ENCODE measurements around the gene ZDHHC23. TPM values are rescaled to one million over a fixed set of nuclear protein-coding genes. Genes with fewer than 3 reads are reported as not detected.
A peak's percentile ranks its signal among the peaks of the same experiment; 100 is the strongest.

The ZDHHC23 gene
- total and polyA plus RNA-seq, 2 of the 13 experiments (the other 11 are each of a cell fraction or from before 2014, with no cell fraction given) = 1.6 to 8.8 TPM

GRCh38 chr3:113948015-113948917 lies 453 bp downstream of the ZDHHC23 start (continued):
- TF ChIP-seq BCLAF1 (IDR thresholded peaks at IDR 0.05) = no peak
- no peak for TF ChIP-seq ZBTB38 (CRISPR knock-in tag; IDR thresholded peaks at IDR 0.05)
- no peak for TF ChIP-seq MAX (IDR thresholded peaks at IDR 0.05)
- peak; percentile 28; the same call in 1 of the 2 replicates for TF ChIP-seq SALL1 (CRISPR knock-in tag; IDR thresholded peaks at IDR 0.05)
- no peak for TF ChIP-seq MAFK (conservative IDR thresholded peaks at IDR 0.05 in 1 of 2, IDR thresholded peaks at IDR 0.05 in 1 of 2; ENCODE audit: low read length in 2 of 2)
- no peak for TF ChIP-seq HNF4G (IDR thresholded peaks at IDR 0.05; ENCODE audit: borderline replicate concordance, low read depth, low read length)
- 0 out of 2 replicates have a peak, but pooled peaks have one; percentile 31 for TF ChIP-seq HNF4G (CRISPR knock-in tag; IDR thresholded peaks at IDR 0.05; ENCODE audit: borderline replicate concordance, low read depth)
- TF ChIP-seq CCDC6 (CRISPR knock-in tag; IDR thresholded peaks at IDR 0.05) = peak; percentile 66; the same call in 1 of the 2 replicates
- TF ChIP-seq NRL (CRISPR knock-in tag; IDR thresholded peaks at IDR 0.05; ENCODE audit: borderline replicate concordance) = 0 out of 2 replicates have a peak, but pooled peaks have one; percentile 42
- TF ChIP-seq ZNF343 (CRISPR knock-in tag; IDR thresholded peaks at IDR 0.05) = no peak
- TF ChIP-seq SAP130 (CRISPR knock-in tag; IDR thresholded peaks at IDR 0.05; ENCODE audit: low read depth) = peak; percentile 27; the same call in 1 of the 2 replicates
- no peak for TF ChIP-seq LCORL (IDR thresholded peaks at IDR 0.05)
- 0 out of 2 replicates have a peak, but pooled peaks have one; percentile 9 for TF ChIP-seq LCORL (CRISPR knock-in tag; IDR thresholded peaks at IDR 0.05)
- TF ChIP-seq HOXA3 (CRISPR knock-in tag; IDR thresholded peaks at IDR 0.05) = 0 out of 2 replicates have a peak, but pooled peaks have one; percentile 10
- TF ChIP-seq ZNF275 (CRISPR knock-in tag; IDR thresholded peaks at IDR 0.05; ENCODE audit: borderline replicate concordance) = 0 out of 2 replicates have a peak, but pooled peaks have one; percentile 62
- peak; percentile 23; the same call in 1 of the 2 replicates for TF ChIP-seq TFDP1 (CRISPR knock-in tag; IDR thresholded peaks at IDR 0.05; ENCODE audit: borderline replicate concordance)
- 0 out of 2 replicates have a peak, but pooled peaks have one; percentile 20 for TF ChIP-seq ZNF263 (CRISPR knock-in tag; IDR thresholded peaks at IDR 0.05)
- TF ChIP-seq DZIP1 (CRISPR knock-in tag; IDR thresholded peaks at IDR 0.05) = 0 out of 2 replicates have a peak, but pooled peaks have one; percentile 53
- TF ChIP-seq KLF6 (CRISPR knock-in tag; IDR thresholded peaks at IDR 0.05) = no peak
- TF ChIP-seq MIER3 (CRISPR knock-in tag; IDR thresholded peaks at IDR 0.05; ENCODE audit: borderline replicate concordance) = no peak
- TF ChIP-seq SP4 (CRISPR knock-in tag; IDR thresholded peaks at IDR 0.05) = 0 out of 2 replicates have a peak, but pooled peaks have one; percentile 29
